ENCODE measurements around the gene POLR3K. TPM values are rescaled to one million over a fixed set of nuclear protein-coding genes. Genes with fewer than 3 reads are reported as not detected.

POLR3K gene
- total RNA-seq, 2 donors from 2014 or later = 31.1 to 35.8 TPM

DNA sequence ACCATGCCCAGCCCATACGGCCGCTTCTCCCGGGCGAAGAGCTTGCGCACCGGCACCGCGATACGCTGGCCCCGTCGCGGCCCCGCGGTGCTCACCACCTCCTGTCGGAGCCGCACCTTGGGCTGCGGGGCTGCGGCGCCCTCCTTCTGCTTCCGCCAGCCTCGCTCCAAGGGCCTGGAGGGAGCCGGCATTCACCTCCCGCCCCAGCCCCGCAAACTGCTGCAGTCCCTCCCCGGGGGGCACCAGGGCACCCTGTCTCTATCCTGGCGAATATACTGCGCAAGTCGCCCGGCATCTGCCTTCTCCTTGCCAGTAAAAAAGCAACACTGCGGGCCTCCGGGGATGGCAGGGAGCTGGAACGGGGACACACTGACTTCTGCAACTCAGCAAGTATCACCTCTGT is 8.5 kb upstream of the POLR3K start:
- TF ChIP-seq, protein P1, sequence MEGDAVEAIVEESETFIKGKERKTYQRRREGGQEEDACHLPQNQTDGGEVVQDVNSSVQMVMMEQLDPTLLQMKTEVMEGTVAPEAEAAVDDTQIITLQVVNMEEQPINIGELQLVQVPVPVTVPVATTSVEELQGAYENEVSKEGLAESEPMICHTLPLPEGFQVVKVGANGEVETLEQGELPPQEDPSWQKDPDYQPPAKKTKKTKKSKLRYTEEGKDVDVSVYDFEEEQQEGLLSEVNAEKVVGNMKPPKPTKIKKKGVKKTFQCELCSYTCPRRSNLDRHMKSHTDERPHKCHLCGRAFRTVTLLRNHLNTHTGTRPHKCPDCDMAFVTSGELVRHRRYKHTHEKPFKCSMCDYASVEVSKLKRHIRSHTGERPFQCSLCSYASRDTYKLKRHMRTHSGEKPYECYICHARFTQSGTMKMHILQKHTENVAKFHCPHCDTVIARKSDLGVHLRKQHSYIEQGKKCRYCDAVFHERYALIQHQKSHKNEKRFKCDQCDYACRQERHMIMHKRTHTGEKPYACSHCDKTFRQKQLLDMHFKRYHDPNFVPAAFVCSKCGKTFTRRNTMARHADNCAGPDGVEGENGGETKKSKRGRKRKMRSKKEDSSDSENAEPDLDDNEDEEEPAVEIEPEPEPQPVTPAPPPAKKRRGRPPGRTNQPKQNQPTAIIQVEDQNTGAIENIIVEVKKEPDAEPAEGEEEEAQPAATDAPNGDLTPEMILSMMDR (conservative IDR thresholded peaks at IDR 0.05) = no peak
- Mint-ChIP-seq H3K4me1 (peaks cover 4% of the 10 kb centered on the region), H3K9me3 (no peaks in the 10 kb centered on the region), H3K4me3 (no peak overlapping the region), H3K27me3 (ENCODE audit: insufficient read depth) (no peaks in the 10 kb centered on the region), H3K27ac (no peak overlapping the region), H3K36me3 (ENCODE audit: low read depth) (peaks cover 42% of the 10 kb centered on the region)
- Histone ChIP-seq H3K4me3 (ENCODE audit: low read length) (no peak overlapping the region), H3K27me3 (ENCODE audit: control insufficient read depth, insufficient read depth, low read length, poor library complexity, severe bottlenecking) (no peaks in the 10 kb centered on the region), H3K4me1 (ENCODE audit: control insufficient read depth, insufficient read depth, low read length) (no peaks in the 10 kb centered on the region), H3K36me3 (ENCODE audit: control insufficient read depth, insufficient read depth, low read length) (peaks cover 53% of the 10 kb centered on the region), H3K27ac (ENCODE audit: low read depth, low read length) (no peak overlapping the region), H3K9ac (ENCODE audit: extremely low read depth, low read length, poor library complexity, severe bottlenecking) (no peak overlapping the region), H3K9me3 (ENCODE audit: control insufficient read depth, low read length) (no peaks in the 10 kb centered on the region)
- WGBS, 2 experiments (ENCODE audit: insufficient coverage in 1 of 2, insufficient read length in 1 of 2) = 96 to 99% methylated on average over 24 to 32 of the region's 32 CpGs
- no peak for DNase-seq

DNA sequence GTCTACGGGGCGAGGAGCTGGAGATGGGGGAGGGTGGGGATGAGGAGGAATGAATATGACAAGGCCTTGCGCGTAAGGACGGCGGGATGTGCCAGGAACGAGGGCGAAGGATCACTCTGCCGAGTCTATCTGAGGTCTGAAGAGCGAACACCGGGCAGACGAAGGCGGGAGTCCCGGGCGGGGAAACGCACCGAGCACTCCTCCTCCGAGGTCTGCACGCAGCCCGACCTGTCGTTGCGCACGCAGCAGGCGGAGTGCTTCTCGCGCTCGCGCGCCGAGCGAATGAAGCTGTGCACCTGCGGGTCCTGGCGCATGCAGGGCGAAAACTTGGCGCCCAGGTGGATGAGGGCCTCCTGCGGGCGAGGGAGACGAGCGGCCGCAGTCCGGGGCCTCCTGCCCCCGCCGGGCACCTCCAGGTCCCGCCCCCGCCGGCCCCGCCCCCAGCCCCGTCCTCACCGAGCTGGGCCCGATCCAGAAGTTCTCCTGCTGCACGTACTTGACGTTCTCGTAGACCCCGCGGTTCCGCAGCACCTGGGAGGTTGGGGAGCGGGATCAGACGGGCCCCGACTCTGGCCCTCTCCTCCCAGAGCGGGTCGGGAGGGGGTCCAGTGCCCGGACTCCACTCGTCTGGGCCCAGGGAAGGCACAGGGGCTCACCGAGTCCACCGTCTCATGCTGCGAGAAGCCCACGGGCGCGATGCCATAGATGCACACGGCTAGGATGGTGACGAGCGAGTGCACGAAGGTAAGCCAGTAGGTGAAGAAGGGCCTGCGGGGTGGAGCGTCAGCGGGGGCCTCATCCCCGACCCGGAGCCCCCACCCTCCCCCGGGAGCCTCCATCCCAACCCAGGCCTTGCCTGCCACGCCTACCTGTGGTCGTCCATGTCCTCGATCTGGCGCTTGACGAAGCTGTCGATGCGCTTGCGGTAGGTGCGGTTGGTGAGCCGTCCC is 7.8 kb upstream of the POLR3K start:
- H3K27ac ChIP-seq (ENCODE audit: low read depth, low read length) = no peak overlapping the region
- WGBS, 2 experiments (ENCODE audit: insufficient coverage in 1 of 2, insufficient read length in 1 of 2) = 94 to 95% methylated on average over 76 to 89 of the region's 89 CpGs
- no peak overlapping the region for H3K4me3 Mint-ChIP-seq

DNA sequence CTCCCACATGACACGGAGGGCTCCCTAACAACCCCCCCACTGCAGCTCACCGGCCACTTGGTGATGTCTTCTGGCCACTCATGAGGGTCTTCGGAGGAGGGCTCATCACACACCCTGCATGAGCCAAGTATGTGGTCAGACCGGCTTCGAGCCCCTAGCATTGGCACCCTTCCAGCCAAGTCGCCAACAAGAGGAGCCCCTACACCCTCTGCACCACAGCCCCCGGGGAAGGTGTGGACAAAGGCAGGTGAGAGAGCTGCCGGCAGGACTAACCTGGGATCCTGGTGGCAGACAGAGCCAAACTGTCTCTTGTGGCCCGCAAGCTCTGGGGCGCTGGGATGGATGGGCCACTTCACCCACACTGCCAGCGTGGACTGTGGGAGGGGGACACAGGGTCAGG is 6.8 kb upstream of the POLR3K start:
- Mint-ChIP-seq H3K27ac (no peak overlapping the region), H3K4me1 (no peaks in the 10 kb centered on the region), H3K36me3 (ENCODE audit: low read depth) (peaks cover 52% of the 10 kb centered on the region), H3K27me3 (ENCODE audit: insufficient read depth) (no peaks in the 10 kb centered on the region), H3K4me3 (no peak overlapping the region), H3K9me3 (no peaks in the 10 kb centered on the region)
- no peak for DNase-seq
- Histone ChIP-seq H3K27ac (ENCODE audit: low read depth, low read length) (no peak overlapping the region), H3K4me1 (ENCODE audit: control insufficient read depth, insufficient read depth, low read length) (no peaks in the 10 kb centered on the region), H3K36me3 (ENCODE audit: control insufficient read depth, insufficient read depth, low read length) (peaks cover 63% of the 10 kb centered on the region), H3K27me3 (ENCODE audit: control insufficient read depth, insufficient read depth, low read length, poor library complexity, severe bottlenecking) (no peaks in the 10 kb centered on the region), H3K4me3 (ENCODE audit: low read length) (no peak overlapping the region), H3K9me3 (ENCODE audit: control insufficient read depth, low read length) (no peaks in the 10 kb centered on the region), H3K9ac (ENCODE audit: extremely low read depth, low read length, poor library complexity, severe bottlenecking) (no peak overlapping the region)
- TF ChIP-seq, protein P1 (conservative IDR thresholded peaks at IDR 0.05) = no peak
- 88 to 96% methylated on average over 9 to 11 of the region's 11 CpGs for WGBS, 2 experiments (ENCODE audit: insufficient coverage in 1 of 2, insufficient read length in 1 of 2)

More for the DNA sequence above, 7.8 kb upstream of the POLR3K start:
- no peak overlapping the region for H3K27ac Mint-ChIP-seq
- Histone ChIP-seq H3K4me1 (ENCODE audit: control insufficient read depth, insufficient read depth, low read length) (no peaks in the 10 kb centered on the region), H3K9ac (ENCODE audit: extremely low read depth, low read length, poor library complexity, severe bottlenecking) (no peak overlapping the region), H3K9me3 (ENCODE audit: control insufficient read depth, low read length) (no peaks in the 10 kb centered on the region), H3K27me3 (ENCODE audit: control insufficient read depth, insufficient read depth, low read length, poor library complexity, severe bottlenecking) (no peaks in the 10 kb centered on the region), H3K4me3 (ENCODE audit: low read length) (no peak overlapping the region), H3K36me3 (ENCODE audit: control insufficient read depth, insufficient read depth, low read length) (peaks cover 59% of the 10 kb centered on the region)
- no peaks in the 10 kb centered on the region for H3K27me3 Mint-ChIP-seq (ENCODE audit: insufficient read depth)
- peaks cover 3% of the 10 kb centered on the region for H3K4me1 Mint-ChIP-seq
- DNase-seq = no peak
- H3K36me3 Mint-ChIP-seq (ENCODE audit: low read depth) = peaks cover 46% of the 10 kb centered on the region
- TF ChIP-seq, protein P1 (conservative IDR thresholded peaks at IDR 0.05) = no peak
- H3K9me3 Mint-ChIP-seq = no peaks in the 10 kb centered on the region
